HG03139 (cell line): ENCODE data around the gene LILRB3.
"Not testable (repeated sequence)": the region's sequence is repeated elsewhere in the genome, so short reads cannot be mapped to it uniquely, and the experiment has no call there.

ENCODE experiments used
- ATAC-seq: cut with Tn5 transposase; IDR thresholded peaks from one replicate; pipeline ENCODE4 v1.9.1; 2021; ENCODE audit not compliant: unreplicated experiment

LILRB3 gene

DNA sequence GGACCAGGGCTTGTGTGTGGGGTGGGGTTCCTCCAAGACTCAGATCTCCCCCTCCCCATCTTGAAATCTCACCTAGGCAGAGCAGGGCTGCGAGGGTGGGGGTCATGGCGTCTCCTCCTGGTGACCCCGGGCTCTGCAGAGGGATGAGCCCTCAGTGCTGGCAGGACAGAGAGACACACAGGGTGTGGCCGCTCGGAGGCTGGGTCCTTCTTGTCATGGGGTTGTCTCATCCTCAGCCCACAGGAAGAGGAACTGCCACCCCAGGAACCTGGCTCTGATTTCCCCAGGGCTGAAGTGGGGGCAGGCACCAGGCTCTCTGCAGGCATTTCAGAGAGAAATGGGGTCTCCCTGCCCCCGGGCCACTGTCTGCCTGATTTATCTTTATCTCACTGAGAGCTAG is 19.8 kb upstream of the LILRB3 start, which contains the start of gene LILRA6:
Gene LILRA6 (minus strand): TSS at position 145 of the 400 bp plus-strand sequence.
- ATAC-seq, result not testable (repeated sequence)

DNA sequence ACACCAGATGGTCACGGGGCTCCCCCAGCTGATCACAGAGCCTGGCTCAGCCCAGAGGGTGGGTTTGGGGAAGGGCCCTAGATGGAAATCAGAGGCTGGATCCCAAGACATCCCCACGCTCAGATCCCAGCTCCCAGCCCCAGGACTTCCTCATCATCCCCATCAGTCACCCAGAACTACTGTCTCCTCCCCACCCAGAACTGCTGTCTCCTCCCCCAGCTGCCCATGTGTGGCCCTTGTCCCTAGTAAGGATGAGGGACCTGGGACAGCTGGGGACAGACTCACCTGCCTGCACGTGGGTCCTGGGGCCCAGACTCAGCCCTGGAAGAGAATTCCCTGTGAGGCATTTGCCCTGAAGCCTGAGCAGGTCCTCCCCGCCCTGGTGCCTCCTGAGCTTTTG is 19.4 kb upstream of the LILRB3 start:
- ATAC-seq, result not testable (repeated sequence)

DNA sequence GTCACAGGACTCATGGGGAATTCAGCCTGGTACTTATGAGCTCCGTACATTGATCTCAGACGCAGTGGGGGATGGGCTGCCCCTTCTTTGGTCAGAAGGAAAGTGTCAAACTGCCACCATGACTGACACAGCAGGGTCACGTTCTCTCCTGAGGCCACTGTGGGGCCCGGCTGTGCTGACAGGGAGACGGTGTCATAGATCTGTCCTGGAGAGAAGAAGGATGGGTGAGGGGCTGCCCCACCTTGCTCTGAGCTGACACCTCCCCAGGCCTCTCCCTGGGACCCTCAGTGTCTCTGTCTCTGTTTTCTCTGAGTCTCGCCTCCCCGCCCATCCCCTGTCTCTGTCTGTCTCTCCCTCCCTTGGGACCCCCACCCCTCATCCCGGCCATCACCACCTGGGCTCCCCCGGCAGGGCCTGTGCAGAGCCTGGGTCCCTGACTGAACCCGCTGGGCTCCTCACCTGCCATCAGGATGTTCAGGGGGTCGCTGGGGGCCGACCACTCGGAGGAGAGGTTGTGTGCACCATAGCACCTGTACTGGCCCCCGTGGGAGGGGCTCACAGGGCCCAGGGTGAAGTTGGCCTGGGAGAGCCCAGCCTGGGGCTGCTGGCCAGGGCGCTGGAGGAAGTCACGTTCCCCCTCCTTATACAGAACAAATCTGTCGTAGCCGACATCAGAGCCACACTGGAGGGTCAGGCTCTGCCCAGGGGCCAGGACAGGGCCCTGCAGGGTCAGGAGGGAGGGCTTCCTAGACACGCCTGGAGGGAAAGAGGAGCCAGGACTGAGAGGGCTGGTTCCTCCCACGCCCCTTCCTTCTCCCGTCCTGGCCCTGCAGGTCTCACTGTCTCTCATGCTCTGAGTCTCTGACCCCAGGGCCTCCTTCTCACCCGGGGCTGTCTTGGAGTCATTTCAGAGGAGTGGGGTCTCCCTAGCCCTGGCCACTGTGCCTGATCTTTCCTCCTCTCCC is 17.8 kb upstream of the LILRB3 start:
- not testable (repeated sequence) for ATAC-seq

DNA sequence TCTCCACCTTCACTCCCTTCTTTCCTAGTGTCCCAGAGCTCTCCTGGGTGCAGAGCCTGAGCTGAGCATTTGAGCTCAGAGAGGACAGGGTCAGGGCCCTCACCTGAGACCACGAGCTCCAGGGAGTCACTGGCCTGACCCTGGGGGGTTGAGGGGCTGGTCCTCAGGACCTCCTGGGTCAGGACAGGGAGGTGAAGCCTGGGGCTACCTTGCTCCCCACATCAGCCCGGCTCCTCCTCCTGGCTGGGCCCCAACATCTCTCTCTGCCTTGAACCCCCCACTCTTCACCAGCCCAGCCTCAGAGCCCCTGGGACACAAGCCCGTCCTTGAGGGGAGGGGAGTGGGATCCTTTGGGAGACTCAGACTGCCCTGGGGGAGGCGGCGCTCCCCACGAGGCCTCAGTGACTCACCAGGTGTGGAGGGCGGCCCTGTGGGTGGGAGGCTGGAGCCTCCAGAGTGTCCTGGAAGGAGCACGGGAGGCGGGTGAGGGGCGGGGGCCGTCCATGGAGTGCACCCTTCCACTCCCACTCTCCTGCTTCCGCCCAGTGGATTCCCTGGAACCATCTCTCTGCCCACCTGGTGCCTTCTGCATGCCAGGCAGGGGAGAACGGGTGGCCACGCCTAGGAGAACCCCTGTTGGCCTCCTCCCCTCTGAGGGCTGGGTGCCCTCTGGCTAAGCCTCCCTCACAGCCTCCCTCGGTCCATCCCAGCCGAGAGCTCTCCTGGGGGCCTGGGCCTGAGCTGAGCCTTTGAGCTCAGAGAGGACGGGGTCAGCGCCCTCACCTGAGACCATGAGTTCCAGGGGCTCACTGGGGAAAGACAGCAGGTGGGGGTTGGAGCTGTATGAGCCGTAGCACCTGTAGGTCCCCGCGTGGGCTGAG is 16.9 kb upstream of the LILRB3 start:
- ATAC-seq, result not testable (repeated sequence)

DNA sequence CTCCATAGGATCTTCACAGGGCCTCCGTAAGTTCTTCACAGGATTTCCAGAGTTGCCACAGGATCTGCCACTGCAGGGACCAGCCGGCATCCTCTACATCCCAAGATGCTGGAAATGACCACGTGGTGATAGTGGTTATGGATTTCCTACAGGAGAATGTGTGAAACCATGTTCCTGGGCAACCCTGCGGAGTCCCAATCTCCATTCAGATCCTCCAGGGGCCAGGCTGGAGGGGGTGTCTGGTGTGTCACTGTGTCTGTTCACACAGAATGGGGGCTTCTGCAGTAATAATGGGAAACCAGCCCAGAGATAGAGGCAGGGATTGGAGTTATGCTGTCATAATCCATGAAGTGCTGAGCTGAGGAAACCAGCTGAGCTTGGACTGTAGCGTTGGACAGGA is 11.1 kb upstream of the LILRB3 start:
- no peak for ATAC-seq

DNA sequence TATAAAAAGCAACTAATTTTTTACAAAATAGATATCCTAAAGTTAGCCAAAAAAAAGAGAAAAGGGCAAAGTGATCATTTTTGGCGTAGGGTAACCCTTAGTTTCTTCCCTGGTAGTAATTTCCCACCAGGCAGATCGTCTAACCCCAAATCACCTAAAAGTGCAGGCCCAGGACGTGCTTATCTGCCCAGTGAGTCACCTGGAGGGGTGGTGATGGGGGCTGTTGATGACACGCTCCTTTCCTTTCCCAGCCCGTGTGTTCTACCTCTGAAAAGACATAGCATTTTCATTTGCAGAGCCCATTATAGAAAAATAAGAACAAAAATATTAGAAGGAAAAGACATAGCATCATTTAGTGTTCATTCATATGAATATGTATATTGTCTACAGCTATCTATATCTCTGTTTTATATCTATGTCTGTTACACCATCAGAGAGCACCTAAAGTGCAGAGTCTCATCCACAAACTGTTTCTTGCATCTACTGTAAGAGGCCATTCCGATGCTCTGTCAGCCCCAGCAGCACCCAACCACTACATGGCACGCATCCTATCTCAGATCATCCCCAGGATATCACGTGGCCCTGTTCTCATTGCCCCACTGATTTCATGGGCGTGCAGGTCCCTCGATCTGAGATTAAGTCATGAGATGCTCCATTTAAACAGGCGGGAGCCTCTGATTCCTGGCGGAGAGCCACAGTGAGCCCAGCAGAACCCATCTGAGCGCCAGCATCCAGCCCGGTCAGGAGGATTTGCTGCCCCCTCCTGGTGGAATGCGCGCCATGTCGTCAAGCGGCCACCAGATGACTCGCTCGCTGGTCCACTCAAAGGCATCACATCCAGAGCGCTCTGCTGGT is 8.5 kb upstream of the LILRB3 start:
- ATAC-seq, result no peak

DNA sequence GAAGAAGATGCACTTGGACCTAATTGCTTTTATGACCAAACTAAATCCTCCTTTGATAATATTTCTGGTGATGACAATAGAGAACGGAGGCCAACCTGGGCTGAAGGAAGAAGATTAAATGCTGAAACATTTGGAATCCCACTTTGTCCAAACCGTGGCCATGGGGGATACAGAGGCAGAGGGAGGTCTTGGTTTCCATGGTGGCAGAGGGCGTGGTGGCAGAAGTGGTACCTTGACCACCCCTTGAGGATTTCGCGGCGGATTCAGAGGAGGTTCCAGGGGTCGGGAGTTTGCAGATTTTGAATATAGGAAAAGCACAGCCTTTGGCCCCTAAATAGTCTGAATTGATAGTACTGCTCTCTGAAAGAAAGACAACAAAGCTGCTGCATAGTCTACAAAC is 7.2 kb upstream of the LILRB3 start:
- no peak for ATAC-seq

DNA sequence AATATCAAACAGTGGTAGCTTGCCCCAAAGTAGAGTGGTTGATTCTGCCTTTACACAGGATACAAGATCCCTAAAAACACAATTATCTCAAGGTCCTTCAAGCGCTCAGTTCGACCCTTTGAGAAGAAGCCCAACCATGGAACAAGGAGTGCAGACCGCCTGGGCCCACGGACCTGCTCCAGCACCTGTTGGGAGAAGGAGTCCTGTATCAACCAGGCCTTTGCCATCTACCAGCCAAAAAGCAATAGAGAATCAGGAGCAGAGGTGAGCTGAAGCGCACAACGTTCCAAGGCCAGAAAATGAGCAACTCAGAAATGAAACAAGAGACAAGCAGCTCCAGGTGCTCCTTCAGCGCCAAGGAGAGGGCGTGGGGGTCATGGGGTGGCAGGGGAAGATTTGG is 6.3 kb upstream of the LILRB3 start:
- no peak for ATAC-seq

DNA sequence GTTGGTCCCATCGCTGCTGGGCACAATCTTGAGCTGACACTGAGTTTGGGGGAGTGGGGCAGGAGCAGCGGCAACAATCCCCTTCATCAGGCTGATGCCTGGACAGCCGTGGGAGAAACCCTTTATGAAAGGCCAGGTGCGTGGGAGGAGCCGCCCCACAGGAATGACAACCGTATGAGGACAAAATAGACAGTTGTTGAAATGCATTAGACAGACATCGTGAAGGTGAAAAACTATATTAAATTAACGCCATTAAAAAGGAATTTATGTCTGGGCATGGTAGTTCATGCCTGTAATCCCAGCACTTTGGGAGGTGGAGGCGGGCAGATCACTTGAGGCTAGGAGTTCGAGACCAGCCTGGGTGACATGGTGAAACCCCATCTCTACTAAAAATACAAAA is 1.8 kb upstream of the LILRB3 start:
- ATAC-seq, result not testable (repeated sequence)

DNA sequence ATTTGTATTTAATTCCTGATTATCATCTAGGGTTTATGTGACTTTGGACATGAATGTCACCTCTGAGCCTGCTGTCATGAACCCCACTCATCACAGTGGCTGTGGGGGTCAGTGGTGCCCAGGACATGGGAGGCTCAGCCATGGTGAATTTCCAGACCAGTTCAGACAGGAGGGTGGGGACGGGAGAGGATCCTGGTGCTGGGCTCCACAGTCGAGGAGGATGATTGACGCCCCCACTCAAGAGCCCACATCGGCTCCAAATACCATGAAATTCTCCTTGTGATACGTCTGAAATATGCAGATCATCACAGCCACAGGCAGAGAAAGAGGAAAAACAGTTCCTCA is 1.1 kb upstream of the LILRB3 start:
- ATAC-seq, result not testable (repeated sequence)

DNA sequence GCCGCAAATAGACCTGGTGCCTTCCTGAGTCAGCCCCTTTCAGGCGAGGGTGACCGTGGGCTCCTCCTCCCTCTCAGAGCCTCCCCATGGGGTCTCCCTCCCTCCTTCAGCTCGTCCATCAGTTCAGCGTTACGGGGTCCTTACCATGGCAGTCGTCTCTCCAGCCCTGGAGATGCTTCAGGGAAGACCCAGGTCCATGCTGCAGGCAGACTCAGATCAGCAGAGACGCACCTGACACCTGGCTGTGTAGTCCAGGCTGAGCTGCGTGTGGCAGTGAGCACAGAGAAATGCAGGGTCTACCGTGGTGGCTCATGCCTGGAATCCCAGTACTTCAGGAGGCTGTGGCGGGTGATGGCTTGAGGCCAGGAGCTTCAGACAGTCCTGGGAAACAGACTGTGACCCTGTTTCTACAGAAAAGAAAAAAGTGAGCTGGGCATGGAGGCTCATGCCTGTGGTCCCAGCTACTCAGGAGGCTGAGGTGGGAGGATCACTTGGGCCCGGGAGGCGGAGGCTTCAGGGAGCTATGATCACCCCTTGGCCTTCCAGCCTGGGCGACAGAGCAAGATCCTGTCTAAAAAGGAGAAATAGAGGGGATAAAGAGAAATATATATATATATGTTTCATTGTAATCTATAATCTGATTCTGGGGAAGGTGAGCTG is 600 bp upstream of the LILRB3 start:
- not testable (repeated sequence) for ATAC-seq

DNA sequence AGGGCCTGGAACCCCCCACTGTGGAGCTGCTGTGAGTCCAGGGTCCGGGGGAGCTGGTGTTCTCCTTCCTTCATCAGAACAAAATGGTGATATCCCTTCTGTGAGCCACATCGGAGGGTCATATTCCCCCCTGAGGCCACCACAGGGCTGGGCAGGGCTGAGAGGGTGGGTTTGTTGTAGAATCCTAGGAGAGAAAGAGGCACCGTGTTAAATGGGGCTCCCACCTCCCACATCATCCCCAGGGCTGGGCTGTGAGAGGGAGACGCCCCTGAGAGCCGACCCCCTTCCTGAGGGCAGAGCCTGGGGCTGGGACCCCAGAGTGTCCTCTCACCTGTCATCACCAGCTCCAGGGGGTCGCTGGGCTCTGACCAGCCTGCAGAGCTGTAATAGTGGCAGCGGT is 860 bp downstream of the LILRB3 start:
- ATAC-seq, result not testable (repeated sequence)

DNA sequence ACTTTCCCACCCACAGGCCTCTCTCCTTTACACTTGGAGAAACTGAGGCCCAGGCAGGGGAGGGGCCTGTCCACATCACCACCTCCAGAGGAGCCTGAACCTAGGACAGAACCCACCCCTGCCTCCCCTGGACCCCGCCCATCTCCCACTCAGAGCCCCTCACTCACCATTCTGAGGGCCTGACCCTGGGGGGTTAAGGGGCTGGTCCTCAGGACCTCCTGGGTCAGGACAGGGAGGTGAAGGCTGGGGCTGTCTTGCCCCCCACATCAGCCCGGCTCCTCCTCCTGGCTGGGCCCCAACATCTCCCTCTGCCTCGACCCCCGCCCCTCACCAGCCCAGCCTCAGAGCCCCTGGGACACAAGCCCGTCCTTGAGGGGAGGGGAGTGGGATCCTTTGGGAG is 3.1 kb downstream of the LILRB3 start:
- ATAC-seq, result not testable (repeated sequence)

DNA sequence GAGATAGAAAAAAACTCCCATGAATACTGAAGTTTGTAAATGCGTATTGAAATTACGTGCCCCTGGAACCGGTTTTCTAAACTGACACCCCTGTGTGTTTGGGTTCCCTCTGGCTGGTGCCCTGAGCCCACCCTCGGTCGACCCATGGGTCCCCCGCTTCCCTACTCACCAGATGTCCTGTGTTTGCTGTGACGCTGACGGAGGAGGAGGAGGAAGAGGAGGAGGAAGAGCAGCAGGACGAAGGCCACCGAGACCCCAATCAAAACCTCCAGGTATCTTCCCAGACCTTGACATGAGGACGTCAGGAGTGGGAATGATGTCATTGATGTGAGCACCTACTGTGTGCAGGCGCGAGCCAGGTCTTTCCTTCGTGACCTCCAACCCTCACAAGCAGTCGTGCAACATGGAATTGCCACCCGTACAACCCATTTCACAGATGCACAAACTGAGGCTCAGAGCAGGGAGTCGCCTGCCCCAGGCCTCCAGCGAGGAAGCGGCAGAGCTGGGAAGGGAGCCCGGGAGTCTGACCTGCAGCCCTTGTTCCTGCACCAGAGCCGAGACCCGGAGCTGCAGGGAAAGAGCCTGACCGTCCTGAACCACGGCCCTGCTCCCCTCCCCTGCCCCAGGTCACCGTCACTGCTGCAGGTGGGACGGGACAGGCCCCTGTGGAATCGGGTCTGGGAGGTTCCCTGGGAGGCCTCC is 3.7 kb downstream of the LILRB3 start:
- ATAC-seq, result no peak

DNA sequence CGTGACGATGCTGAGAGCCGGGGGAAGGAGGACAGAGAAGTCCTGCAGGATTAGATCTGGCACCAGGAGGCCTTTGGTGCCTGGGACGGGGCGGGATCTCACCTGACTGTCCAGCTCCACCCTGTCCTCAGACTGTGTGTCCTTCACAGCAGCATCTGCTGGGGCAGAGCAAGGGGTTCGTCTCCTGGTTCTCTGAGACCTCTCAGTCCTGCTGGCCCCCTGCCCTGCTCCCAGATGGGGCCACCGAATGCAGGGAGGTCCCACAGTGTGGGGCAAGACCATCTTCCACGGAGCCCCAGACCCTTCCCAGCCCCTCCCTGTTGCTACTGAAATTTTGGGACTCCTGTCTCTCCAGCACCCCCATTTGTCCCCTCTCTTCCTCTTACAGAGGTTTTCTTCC is 4.5 kb downstream of the LILRB3 start:
- no peak for ATAC-seq

DNA sequence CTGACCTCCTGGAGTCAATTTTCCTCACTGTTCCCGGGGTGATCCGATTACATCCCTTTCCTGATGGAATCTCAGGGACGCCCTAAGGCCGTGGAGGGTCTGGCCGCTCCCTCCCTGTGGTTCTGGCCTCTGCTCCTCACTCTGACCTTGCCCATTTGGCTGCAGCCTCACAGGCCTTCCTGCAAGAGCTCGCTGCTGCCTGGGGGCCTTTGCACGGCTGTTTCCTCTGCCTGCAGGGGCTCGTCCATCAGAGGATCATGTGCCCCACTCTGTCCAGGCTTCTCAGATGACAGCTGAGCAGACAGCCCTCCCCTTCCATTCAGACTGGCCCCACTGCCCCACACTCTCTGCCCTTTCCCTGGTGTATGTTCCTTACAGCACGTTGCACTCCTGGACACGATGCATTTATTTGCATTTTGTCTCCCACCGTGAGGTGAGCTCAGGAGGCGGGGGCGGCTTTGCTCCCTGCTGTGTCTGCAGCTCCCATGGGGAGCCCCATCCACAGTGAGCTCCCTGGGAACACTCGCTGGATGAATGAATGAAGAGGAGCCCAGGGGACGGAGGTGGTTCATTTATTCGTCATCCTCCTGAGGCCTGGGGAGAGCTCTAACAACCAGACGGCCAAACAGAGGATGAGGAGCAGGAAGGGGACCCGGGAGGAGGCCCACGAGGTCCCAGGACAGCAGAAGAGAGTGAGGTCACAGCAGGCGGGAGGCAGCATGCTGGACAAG is 5.1 kb downstream of the LILRB3 start:
- ATAC-seq, result not testable (repeated sequence)

DNA sequence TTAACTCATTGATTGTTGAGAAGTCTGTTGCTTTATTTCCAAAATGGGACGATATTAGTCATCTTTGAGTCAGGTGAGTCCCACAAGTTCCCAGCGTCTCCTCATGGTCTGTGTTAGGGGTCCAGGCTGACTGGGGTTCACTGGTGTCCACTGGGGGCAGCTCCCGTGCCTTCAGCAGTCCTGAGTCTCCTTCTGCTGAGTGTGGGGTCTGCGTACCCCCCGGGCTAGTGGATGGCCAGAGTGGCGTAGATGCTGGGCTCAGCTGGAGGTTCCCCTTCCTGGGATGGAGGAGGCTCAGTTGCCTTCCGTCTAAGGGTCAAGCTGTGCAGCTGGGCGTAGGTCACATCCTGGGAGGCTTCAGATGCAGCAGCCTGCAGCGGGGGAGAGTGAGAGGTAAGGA is 5.9 kb downstream of the LILRB3 start:
- no peak for ATAC-seq

DNA sequence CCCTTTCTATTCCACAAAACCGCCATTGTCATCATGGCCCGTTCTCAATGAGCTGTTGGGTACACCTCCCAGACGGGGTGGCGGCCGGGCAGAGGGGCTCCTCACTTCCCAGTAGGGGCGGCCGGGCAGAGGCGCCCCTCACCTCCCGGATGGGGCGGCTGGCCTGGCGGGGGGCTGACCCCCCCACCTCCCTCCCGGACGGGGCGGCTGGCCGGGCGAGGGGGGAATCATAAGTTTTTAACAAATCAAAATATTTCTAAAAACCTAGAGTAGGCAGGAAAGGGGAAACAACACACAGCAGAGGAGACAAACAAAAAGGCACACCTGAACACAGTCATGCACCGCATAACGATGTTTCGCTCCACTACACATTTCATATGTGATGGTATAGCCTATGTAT is 8.1 kb downstream of the LILRB3 start:
- not testable (repeated sequence) for ATAC-seq

DNA sequence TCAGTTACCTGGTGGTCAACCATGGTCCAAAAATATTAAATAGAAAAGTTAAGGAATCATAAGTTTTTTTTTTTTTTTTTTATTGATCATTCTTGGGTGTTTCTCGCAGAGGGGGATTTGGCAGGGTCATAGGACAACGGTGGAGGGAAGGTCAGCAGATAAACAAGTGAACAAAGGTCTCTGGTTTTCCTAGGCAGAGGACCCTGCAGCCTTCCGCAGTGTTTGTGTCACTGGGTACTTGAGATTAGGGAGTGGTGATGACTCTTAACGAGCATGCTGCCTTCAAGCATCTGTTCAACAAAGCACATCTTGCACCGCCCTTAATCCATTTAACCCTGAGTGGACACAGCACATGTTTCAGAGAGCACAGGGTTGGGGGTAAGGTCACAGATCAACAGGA is 8.6 kb downstream of the LILRB3 start:
- not testable (repeated sequence) for ATAC-seq
